Astrocyte of the cerebellum (primary cell): Measurements from ENCODE around the gene SLC46A1.
A peak's percentile ranks its signal among the peaks of the same experiment; 100 is the strongest.

ENCODE experiments used
- DNase-seq: peaks from one replicate; pipeline ENCODE4 v3.0.0-alpha.2; 2011; ENCODE audit warnings: low read depth
- H3K4me3 ChIP-seq: 2 replicates; pipeline ENCODE4 v1.5.1; 2011; ENCODE audit warnings: mild to moderate bottlenecking, low read depth, low read length, moderate library complexity
- CTCF ChIP-seq: IDR thresholded peaks from 2 replicates; pipeline ENCODE4 v1.5.1; 2012; ENCODE audit warnings: low read length, low read depth, moderate library complexity, mild to moderate bottlenecking; ENCODE audit errors: missing control alignments
- in situ Hi-C: cut with HindIII; loops from 2 replicates; pipeline ENCODE4 v1.10.0; 2017; ENCODE audit warnings: low sequenced_read_pairs

The SLC46A1 gene

DNA sequence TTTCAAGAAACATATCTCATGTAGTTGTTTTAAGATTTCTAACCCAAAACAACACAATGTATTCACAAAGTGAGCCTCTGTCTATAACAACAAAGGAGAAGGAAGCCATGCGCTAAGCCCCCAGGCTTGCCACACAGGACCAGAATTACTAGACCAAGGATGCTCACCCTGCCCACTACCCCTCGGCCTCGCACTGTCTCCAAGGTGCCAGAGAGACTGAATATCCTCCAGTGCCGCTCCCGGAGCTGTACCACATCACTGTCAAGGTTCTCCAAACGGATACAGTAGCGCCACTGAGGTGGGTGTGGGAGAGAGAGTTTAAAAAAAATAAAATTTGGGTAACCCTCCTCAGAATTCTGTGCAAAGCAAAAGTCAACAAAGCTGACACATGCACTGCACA lies 55.7 kb downstream of the SLC46A1 start:
- TF ChIP-seq CTCF = no peak
- in situ Hi-C loops = no loop called here
- DNase-seq = no peak
- no peak overlapping the region for H3K4me3 ChIP-seq

DNA sequence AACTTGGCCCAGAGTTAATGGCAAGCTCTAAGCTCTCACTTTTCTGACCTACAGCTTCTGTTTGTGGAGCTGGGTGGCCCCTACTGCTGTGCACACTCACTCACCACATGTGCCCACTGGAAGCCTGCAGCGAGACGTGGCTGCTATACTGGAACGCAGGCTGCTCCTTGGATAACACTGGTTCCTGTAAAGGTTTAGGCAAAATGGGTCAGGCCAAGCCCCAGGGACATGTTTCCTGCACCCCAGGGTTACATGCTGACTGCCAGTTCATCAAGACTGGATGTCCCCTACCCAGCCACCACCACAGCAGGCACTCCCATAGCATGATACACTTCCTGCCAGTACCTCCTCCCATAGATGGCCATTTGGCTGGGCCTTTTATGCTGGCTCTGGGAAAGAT lies 57.0 kb downstream of the SLC46A1 start:
- TF ChIP-seq CTCF = no peak
- DNase-seq = no peak
- in situ Hi-C loops = no loop called here
- no peak overlapping the region for H3K4me3 ChIP-seq

GRCh38 chr17:28347261-28347891 lies 58.6 kb downstream of the SLC46A1 start:
- H3K4me3 ChIP-seq = no peak overlapping the region
- in situ Hi-C loops = no loop called here
- TF ChIP-seq CTCF = no peak
- peak; percentile 94 for DNase-seq

DNA sequence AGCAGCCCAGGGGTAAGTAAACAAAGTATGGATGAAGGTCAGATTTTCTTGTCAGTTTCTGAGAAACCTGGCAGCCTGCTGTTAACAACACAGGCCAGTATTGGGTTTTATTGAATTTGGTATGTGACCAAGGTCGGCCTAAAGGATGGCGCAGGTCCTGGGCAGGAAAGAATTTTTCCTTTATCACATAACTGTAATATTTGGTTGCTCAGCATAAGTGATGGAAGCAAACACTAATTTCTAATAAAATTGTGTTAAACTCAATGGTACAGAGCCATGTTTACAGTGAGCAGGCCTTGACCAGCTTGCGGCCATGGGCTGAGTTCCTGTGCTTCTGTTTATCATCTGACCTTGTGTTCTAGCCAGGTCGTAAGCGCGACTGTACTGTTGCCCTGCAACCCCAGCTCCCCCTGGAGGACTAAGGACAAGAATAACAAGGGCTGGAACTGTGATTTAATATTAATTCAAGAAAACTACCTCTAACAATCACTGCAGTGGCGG lies 59.2 kb downstream of the SLC46A1 start:
- TF ChIP-seq CTCF = peak; percentile 29
- no peak overlapping the region for H3K4me3 ChIP-seq
- DNase-seq = no peak
- in situ Hi-C loops = no loop called here

DNA sequence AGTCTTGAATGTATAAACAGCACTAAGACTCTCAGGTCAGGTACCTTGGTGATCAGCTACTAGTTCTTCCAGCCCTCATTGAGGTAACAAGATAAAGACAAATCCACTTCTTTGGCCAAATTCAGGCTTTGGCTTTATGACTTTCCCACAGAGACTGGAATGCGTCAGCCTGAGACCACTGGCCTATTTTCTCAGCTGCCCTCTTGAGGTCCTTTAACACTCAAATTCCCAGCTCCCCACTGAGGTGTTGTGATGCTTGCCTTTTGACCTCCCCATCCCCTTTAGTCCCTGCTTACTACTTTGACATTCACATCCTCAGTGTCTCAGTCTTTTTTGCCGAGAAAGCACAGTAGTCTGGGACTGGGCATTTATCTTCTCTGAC lies 59.8 kb downstream of the SLC46A1 start:
- H3K4me3 ChIP-seq = no peak overlapping the region
- in situ Hi-C loops = no loop called here
- peak; percentile 79 for DNase-seq
- no peak for TF ChIP-seq CTCF

- TF ChIP-seq CTCF = no peak
- DNase-seq = no peak
- no peak overlapping the region for H3K4me3 ChIP-seq
- in situ Hi-C loops = no loop called here
Measured at GRCh38 chr17:28345419-28346198, 60.4 kb downstream of the SLC46A1 start.
